Bronchial epithelial cell (primary cell): ENCODE results near the gene DOLPP1. TPM values are rescaled to one million over a fixed set of nuclear protein-coding genes. Genes with fewer than 3 reads are reported as not detected.

Experiments used
- DNase-seq: peaks from one replicate; pipeline ENCODE4 v3.0.0-alpha.2; 2010; ENCODE audit warnings: low read depth
- FAIRE-seq: peaks from 2 replicates; lab custom pipeline; 2011; peaks lifted over from hg19 to GRCh38; lab: Jason Lieb, UNC
- H3K27me3 ChIP-seq: 2 replicates; pipeline ENCODE4 v1.5.1; 2011; ENCODE audit warnings: low read length; ENCODE audit not compliant: control insufficient read depth, insufficient read depth
- H3K36me3 ChIP-seq: 2 replicates; pipeline ENCODE4 v1.5.1; 2011; ENCODE audit warnings: low read length; ENCODE audit not compliant: control insufficient read depth, insufficient read depth
- H3K4me3 ChIP-seq: 2 replicates; pipeline ENCODE4 v1.5.1; 2011; ENCODE audit warnings: mild to moderate bottlenecking, low read depth, low read length, control low read depth
- CTCF ChIP-seq: IDR thresholded peaks from 2 replicates; pipeline ENCODE4 v1.5.1; 2011; ENCODE audit warnings: mild to moderate bottlenecking, moderate library complexity, low read length, control low read depth, inconsistent platforms; ENCODE audit not compliant: insufficient read depth, severe bottlenecking
- total RNA-seq: library from RNA; depleted of rRNA; stranded (reverse); fragments of >200 nt; gene quantifications from 2 replicates; pipeline ENCODE4 v1.2.1, GENCODE V29; 2014

The DOLPP1 gene
- total RNA-seq, 1 donor from 2014 or later, result 10.8 TPM

GRCh38 chr9:129133082-129133481, 52.2 kb downstream of the DOLPP1 start:
- Histone ChIP-seq H3K36me3 (peaks cover 25% of the 10 kb centered on the region), H3K27me3 (no peaks in the 10 kb centered on the region), H3K4me3 (no peak overlapping the region)
- no peak for FAIRE-seq
- DNase-seq, result no peak
- TF ChIP-seq CTCF, result no peak

GRCh38 chr9:129135476-129135875, 54.6 kb downstream of the DOLPP1 start:
- no peak overlapping the region for H3K4me3 ChIP-seq
- TF ChIP-seq CTCF, result no peak
- H3K36me3 ChIP-seq, result peaks cover 19% of the 10 kb centered on the region
- FAIRE-seq (no peak), DNase-seq (no peak)
- H3K27me3 ChIP-seq, result no peaks in the 10 kb centered on the region

GRCh38 chr9:129136446-129137035, 55.6 kb downstream of the DOLPP1 start:
- no peak for TF ChIP-seq CTCF
- H3K4me3 ChIP-seq, result no peak overlapping the region
- DNase-seq, result no peak
- no peaks in the 10 kb centered on the region for H3K27me3 ChIP-seq
- FAIRE-seq, result no peak
- H3K36me3 ChIP-seq, result peaks cover 19% of the 10 kb centered on the region

GRCh38 chr9:129137292-129138143, 56.6 kb downstream of the DOLPP1 start:
- FAIRE-seq (no peak), DNase-seq (no peak)
- Histone ChIP-seq H3K36me3 (peaks cover 21% of the 10 kb centered on the region), H3K27me3 (no peaks in the 10 kb centered on the region), H3K4me3 (no peak overlapping the region)
- no peak for TF ChIP-seq CTCF

GRCh38 chr9:129138144-129138462, 57.2 kb downstream of the DOLPP1 start:
- DNase-seq (no peak), FAIRE-seq (no peak)
- peaks cover 23% of the 10 kb centered on the region for H3K36me3 ChIP-seq
- no peak overlapping the region for H3K4me3 ChIP-seq
- TF ChIP-seq CTCF, result no peak
- no peaks in the 10 kb centered on the region for H3K27me3 ChIP-seq
